GM23338 (cell line): Measurements from ENCODE around the gene RPS19.

ENCODE experiments used
- CREB1 ChIP-seq: fragments of 250-450 bp; sonication (Bioruptor Pico); IDR thresholded peaks from 2 replicates; pipeline ENCODE4 v1.5.0; 2020; ENCODE audit warnings: low read depth, mild to moderate bottlenecking, moderate library complexity
- EZH2 ChIP-seq: fragments of 200-600 bp; sonication (generic); IDR thresholded peaks from one replicate; pipeline ENCODE4 v1.8.0; 2017; ENCODE audit warnings: antibody characterized with exemption, mild to moderate bottlenecking, low read depth; ENCODE audit not compliant: unreplicated experiment
- EZH2phosphoT487 ChIP-seq: fragments of 200-600 bp; sonication (generic); IDR thresholded peaks from one replicate; pipeline ENCODE4 v1.8.1; 2018; ENCODE audit warnings: antibody characterized with exemption; ENCODE audit not compliant: unreplicated experiment
- NANOG ChIP-seq: IDR thresholded peaks from 2 replicates; pipeline ENCODE4 v1.6.1; 2016; ENCODE audit warnings: antibody characterized with exemption, borderline replicate concordance
- POLR2AphosphoS5 ChIP-seq: IDR thresholded peaks from 2 replicates; pipeline ENCODE4 v1.6.1; 2016; ENCODE audit warnings: antibody characterized with exemption, low read depth
- TF ChIP-seq, protein P1 (sequence below), 2 experiments: fragments of 200-600 bp in 1 of 2; sonication (generic) in 1 of 2; conservative IDR thresholded peaks; 2 replicates each; pipeline versions ENCODE4 v1.5.1 to v1.6.1; 2016 to 2017; ENCODE audit warnings: antibody characterized with exemption in 2 of 2, low read depth in 2 of 2, mild to moderate bottlenecking in 2 of 2, moderate library complexity in 1 of 2
- TF ChIP-seq, protein P2 (sequence below): IDR thresholded peaks from one replicate; pipeline ENCODE4 v1.6.1; 2018; ENCODE audit warnings: antibody characterized with exemption; ENCODE audit not compliant: unreplicated experiment

DNA sequence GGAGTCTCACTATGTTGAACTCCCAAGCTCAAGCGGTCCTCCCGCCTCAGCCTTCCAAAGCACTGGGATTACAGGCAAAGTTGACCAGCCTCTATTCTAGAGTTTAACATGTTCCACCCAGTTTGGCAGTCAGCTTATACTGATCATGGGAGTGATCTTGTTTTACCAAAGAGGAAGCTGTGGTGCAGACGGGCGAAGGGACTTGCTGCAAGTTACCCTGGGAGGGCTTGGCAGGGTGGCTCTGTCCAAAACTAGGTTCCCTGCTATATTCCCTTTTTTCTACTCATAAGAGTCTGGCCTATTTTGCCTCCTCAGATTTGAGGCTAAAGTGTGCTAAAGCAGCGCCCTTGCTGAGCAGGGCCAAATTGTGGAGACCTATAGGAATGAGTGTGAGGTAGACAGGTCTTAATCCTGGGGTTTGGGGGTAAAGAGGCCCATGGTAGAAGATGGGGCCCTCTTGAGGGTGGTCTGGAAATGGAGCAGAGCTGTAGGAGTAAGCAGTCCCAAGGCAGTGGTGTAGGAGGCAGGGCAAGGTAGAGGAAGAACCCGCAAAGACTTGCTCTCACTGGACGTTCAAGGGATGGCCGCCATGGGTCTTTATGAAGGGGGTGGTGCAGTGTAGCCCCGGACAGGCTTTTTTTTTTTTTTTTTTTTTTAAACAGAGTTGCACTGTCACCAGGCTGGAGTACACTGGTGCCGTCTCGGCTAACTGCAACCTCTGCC, 3.3 kb downstream of the RPS19 start:
- TF ChIP-seq POLR2AphosphoS5 (peak; percentile 24; the same call in 1 of the 2 replicates), CREB1 (no peak), EZH2phosphoT487 (no peak), NANOG (no peak), EZH2 (no peak)
- TF ChIP-seq, protein P1, sequence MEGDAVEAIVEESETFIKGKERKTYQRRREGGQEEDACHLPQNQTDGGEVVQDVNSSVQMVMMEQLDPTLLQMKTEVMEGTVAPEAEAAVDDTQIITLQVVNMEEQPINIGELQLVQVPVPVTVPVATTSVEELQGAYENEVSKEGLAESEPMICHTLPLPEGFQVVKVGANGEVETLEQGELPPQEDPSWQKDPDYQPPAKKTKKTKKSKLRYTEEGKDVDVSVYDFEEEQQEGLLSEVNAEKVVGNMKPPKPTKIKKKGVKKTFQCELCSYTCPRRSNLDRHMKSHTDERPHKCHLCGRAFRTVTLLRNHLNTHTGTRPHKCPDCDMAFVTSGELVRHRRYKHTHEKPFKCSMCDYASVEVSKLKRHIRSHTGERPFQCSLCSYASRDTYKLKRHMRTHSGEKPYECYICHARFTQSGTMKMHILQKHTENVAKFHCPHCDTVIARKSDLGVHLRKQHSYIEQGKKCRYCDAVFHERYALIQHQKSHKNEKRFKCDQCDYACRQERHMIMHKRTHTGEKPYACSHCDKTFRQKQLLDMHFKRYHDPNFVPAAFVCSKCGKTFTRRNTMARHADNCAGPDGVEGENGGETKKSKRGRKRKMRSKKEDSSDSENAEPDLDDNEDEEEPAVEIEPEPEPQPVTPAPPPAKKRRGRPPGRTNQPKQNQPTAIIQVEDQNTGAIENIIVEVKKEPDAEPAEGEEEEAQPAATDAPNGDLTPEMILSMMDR (conservative IDR thresholded peaks at IDR 0.05; ENCODE audit: low read depth in 2 of 2) = no peak
- TF ChIP-seq, protein P2, sequence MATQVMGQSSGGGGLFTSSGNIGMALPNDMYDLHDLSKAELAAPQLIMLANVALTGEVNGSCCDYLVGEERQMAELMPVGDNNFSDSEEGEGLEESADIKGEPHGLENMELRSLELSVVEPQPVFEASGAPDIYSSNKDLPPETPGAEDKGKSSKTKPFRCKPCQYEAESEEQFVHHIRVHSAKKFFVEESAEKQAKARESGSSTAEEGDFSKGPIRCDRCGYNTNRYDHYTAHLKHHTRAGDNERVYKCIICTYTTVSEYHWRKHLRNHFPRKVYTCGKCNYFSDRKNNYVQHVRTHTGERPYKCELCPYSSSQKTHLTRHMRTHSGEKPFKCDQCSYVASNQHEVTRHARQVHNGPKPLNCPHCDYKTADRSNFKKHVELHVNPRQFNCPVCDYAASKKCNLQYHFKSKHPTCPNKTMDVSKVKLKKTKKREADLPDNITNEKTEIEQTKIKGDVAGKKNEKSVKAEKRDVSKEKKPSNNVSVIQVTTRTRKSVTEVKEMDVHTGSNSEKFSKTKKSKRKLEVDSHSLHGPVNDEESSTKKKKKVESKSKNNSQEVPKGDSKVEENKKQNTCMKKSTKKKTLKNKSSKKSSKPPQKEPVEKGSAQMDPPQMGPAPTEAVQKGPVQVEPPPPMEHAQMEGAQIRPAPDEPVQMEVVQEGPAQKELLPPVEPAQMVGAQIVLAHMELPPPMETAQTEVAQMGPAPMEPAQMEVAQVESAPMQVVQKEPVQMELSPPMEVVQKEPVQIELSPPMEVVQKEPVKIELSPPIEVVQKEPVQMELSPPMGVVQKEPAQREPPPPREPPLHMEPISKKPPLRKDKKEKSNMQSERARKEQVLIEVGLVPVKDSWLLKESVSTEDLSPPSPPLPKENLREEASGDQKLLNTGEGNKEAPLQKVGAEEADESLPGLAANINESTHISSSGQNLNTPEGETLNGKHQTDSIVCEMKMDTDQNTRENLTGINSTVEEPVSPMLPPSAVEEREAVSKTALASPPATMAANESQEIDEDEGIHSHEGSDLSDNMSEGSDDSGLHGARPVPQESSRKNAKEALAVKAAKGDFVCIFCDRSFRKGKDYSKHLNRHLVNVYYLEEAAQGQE = no peak
